IPS-NIHi7 (cell line): Measurements from ENCODE around the gene GTPBP6.
"Not testable (repeated sequence)": the region's sequence is repeated elsewhere in the genome, so short reads cannot be mapped to it uniquely, and the experiment has no call there.

Source experiments
- DNase-seq: peaks from one replicate; pipeline ENCODE4 v3.0.0; 2012; ENCODE audit warnings: mixed read lengths; ENCODE audit errors: extremely low spot score

The GTPBP6 gene

GRCh38 chrX:316351-317325 is 2.0 kb downstream of the GTPBP6 start:
- no peak for DNase-seq

GRCh38 chrX:314781-315595 is 3.6 kb downstream of the GTPBP6 start:
- no peak for DNase-seq

- DNase-seq = no peak
Measured at GRCh38 chrX:314049-314448, 4.5 kb downstream of the GTPBP6 start.

GRCh38 chrX:313546-313945 is 5.0 kb downstream of the GTPBP6 start:
- no peak for DNase-seq

GRCh38 chrX:312621-313331 is 5.8 kb downstream of the GTPBP6 start:
- no peak for DNase-seq

GRCh38 chrX:311156-312129 is 7.2 kb downstream of the GTPBP6 start:
- no peak for DNase-seq

- DNase-seq = no peak
Measured at GRCh38 chrX:310621-311155, 7.9 kb downstream of the GTPBP6 start.

- no peak for DNase-seq
Measured at GRCh38 chrX:308821-309520, 9.6 kb downstream of the GTPBP6 start.

- no peak for DNase-seq
Measured at GRCh38 chrX:307261-308111, 11.1 kb downstream of the GTPBP6 start.

- not testable (repeated sequence) for DNase-seq
Measured at GRCh38 chrX:306614-307251, 11.9 kb downstream of the GTPBP6 start.

GRCh38 chrX:305781-306613 is 12.6 kb downstream of the GTPBP6 start:
- DNase-seq = not testable (repeated sequence)

- no peak for DNase-seq
Measured at GRCh38 chrX:302975-303374, 15.6 kb downstream of the GTPBP6 start.

GRCh38 chrX:300334-300733 is 18.3 kb downstream of the GTPBP6 start:
- DNase-seq = no peak

- DNase-seq = no peak
Measured at GRCh38 chrX:298993-299392, 19.6 kb downstream of the GTPBP6 start.

GRCh38 chrX:295136-295535 is 23.5 kb downstream of the GTPBP6 start:
- no peak for DNase-seq

GRCh38 chrX:292900-293897 is 25.4 kb downstream of the GTPBP6 start:
- DNase-seq = no peak
